ENCODE results near the gene TMEM270.

The TMEM270 gene

DNA sequence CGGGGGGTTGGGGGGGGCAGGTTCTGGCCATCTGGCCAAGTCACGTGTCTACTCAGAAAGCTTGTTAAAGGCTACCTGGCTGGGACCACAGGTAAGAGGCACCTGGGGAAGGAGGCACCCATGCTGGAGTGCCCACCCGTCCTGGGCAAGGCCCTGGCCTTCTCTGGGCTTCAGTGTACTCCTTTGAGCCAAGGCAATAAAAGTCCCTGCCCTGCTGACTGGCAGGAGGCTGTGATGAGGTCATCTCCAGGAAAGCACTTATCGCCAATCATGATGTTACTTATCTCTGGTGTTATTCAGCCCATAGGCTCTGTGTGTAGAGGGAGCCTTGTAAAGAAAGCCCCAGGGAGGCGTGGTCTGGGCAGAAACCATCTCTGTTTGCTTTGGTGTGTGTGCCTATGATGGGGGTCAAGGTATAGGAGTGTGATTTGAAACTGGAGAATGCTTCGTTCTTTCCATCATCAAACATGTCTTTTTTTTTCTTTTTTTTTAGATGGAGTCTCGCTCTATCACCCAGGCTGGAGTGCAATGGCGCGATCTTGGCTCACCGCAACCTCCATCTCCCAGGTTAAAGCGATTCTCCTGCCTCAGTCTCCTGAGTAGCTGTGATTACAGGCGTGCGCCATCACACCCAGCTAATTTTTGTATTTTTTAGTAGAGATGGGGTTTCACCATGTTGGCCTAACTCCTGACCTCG, 32.7 kb upstream of the TMEM270 start:
- TF ChIP-seq PKNOX1 (IDR thresholded peaks at IDR 0.05) (peak; percentile 92), FOXA1 (IDR thresholded peaks at IDR 0.05) (no peak)
- POLR2A ChIA-PET = interaction anchor here (1.2 to 1.3 kb wide), 2 partner anchors 14 to 22 kb away, joined by 3 read pairs; partner anchors contain the start of gene METTL27
- DNase-seq (ENCODE audit: extremely low spot score) = peak; percentile 59
- CTCF ChIA-PET = interaction anchor here (1.2 kb wide), 1 partner anchor 17 kb away, joined by 4 read pairs; no protein-coding TSS in a partner anchor

DNA sequence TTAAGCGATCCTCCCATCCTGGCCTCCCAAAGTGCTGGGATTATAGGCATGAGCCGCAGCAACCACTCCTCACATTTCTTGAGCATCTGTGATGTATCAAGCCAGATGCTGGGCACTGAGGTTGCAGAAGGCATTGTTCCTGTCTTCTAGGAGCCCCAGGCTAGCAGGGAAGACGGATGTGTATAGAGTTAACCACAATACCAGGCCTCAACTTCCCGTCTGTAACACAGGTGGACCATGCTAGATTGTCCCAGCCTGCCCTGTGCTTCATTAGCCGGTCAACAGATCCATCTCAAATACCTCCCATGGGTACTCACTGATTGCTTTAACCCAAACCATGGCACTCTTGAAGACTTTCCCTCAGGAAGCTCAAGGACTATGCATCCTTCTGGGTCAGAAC, 32.0 kb upstream of the TMEM270 start:
- no peak for DNase-seq (ENCODE audit: extremely low spot score)
- ChIA-PET CTCF (interaction anchor here (0.6 to 1.2 kb wide), 3 partner anchors 11 to 223 kb away, joined by 3 to 4 read pairs (median 3); partner anchors contain the start of gene METTL27), POLR2A (interaction anchor here (0.6 to 1.3 kb wide), 3 partner anchors 11 to 15 kb away, joined by 3 to 6 read pairs (median 3); partner anchors contain the start of gene METTL27)
- TF ChIP-seq BHLHE40 (IDR thresholded peaks at IDR 0.05; ENCODE audit: borderline replicate concordance) (no peak), FOXK2 (IDR thresholded peaks at IDR 0.05) (no peak), HDGF (IDR thresholded peaks at IDR 0.05; ENCODE audit: borderline replicate concordance) (no peak), L3MBTL2 (conservative IDR thresholded peaks at IDR 0.05) (no peak), TARDBP (IDR thresholded peaks at IDR 0.05) (no peak), SP1 (IDR thresholded peaks at IDR 0.05) (no peak), CTBP1 (IDR thresholded peaks at IDR 0.05; ENCODE audit: borderline replicate concordance) (no peak), ELF4 (IDR thresholded peaks at IDR 0.05) (no peak), NFRKB (IDR thresholded peaks at IDR 0.05) (no peak), PKNOX1 (IDR thresholded peaks at IDR 0.05) (no peak), ARNT (IDR thresholded peaks at IDR 0.05) (no peak)

DNA sequence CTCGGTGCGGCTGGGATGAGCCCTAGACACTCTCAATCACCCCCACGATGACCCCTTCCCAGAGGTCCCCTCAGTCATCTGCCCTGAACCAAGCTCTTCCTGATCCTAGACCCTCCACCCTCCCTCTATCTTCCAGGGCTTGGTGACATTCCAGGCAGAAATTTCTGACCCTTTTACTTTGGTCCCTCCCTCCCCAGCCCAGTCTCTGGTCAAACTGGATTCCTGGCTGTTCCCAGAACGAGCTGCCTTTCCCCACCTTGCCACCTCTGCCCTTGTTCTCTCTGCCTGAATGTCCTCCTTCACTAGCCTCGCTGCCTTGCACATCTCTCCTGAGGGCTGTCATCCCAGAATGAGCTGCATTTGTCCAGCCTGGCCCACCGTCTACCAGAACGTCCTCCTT, 31.5 kb upstream of the TMEM270 start:
- CTCF ChIA-PET = interaction anchor here (1.1 to 1.2 kb wide), 2 partner anchors 11 to 13 kb away, joined by 3 to 4 read pairs; partner anchors contain the start of gene METTL27
- POLR2A ChIA-PET = interaction anchor here (0.6 to 1.3 kb wide), 3 partner anchors 11 to 14 kb away, joined by 3 to 6 read pairs (median 3); partner anchors contain the start of gene METTL27
- TF ChIP-seq SUZ12 (IDR thresholded peaks at IDR 0.05) (no peak), NFRKB (IDR thresholded peaks at IDR 0.05) (no peak), HDGF (IDR thresholded peaks at IDR 0.05; ENCODE audit: borderline replicate concordance) (no peak), PKNOX1 (IDR thresholded peaks at IDR 0.05) (no peak), FOXA1 (IDR thresholded peaks at IDR 0.05) (no peak), ZNF384 (IDR thresholded peaks at IDR 0.05) (no peak), BHLHE40 (IDR thresholded peaks at IDR 0.05; ENCODE audit: borderline replicate concordance) (no peak), LEF1 (IDR thresholded peaks at IDR 0.05; ENCODE audit: borderline replicate concordance) (no peak), L3MBTL2 (conservative IDR thresholded peaks at IDR 0.05) (no peak), SP1 (IDR thresholded peaks at IDR 0.05) (no peak), ELF4 (IDR thresholded peaks at IDR 0.05) (no peak), TARDBP (IDR thresholded peaks at IDR 0.05) (no peak), ARNT (IDR thresholded peaks at IDR 0.05) (no peak), FOXK2 (IDR thresholded peaks at IDR 0.05) (no peak), FOXM1 (IDR thresholded peaks at IDR 0.05; ENCODE audit: borderline replicate concordance) (no peak), CTBP1 (IDR thresholded peaks at IDR 0.05; ENCODE audit: borderline replicate concordance) (no peak)
- no peak for DNase-seq (ENCODE audit: extremely low spot score)

DNA sequence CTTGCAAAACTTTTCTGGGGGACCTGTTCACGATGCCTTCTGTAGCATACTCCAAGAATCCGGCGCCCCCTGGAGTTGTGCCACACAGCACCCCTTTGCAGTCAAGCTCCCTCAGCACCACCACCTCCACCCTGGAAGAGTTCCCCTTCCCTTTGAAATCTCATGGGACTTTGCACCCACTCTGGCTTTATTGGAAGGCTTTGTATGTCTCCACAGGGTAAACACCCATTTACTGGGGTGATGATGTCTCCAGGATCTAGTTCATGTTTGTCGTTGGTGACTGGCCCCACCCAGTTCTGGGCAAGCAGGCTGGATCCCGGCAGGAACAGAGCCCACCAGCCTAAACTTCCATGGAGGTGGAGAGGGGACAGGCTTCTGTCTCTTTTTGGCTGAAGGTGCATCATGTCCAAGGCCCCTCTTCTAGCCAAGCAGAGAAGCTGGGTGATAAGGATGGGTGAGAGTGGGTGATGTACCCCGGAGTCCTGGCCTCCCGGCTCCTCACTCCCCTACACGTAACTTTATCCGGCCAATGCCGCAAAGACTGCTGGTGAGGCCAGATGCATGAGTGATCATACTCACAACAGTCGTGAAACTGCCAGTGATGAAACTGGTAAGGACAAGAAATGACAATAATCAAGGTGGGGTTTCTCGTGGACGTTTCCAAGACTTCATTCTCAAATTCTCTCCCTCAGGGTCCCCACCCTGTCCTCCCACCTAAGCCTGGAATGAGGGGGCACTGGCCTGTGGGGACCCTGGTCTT, 30.9 kb upstream of the TMEM270 start:
- ChIA-PET POLR2A (interaction anchor here (0.6 to 1.3 kb wide), 3 partner anchors 10 to 13 kb away, joined by 3 to 6 read pairs (median 3); partner anchors contain the start of gene METTL27), CTCF (interaction anchor here (0.7 to 1.2 kb wide), 3 partner anchors 10 to 135 kb away, joined by 3 to 4 read pairs (median 3); partner anchors contain the start of gene METTL27)
- TF ChIP-seq ARNT (IDR thresholded peaks at IDR 0.05) (no peak), ELF4 (IDR thresholded peaks at IDR 0.05) (no peak), ZNF384 (IDR thresholded peaks at IDR 0.05) (no peak), TARDBP (IDR thresholded peaks at IDR 0.05) (no peak), HDGF (IDR thresholded peaks at IDR 0.05; ENCODE audit: borderline replicate concordance) (no peak), LEF1 (IDR thresholded peaks at IDR 0.05; ENCODE audit: borderline replicate concordance) (no peak), NFRKB (IDR thresholded peaks at IDR 0.05) (no peak), FOXA1 (IDR thresholded peaks at IDR 0.05) (no peak), L3MBTL2 (conservative IDR thresholded peaks at IDR 0.05) (no peak)
- no peak for DNase-seq (ENCODE audit: extremely low spot score)

DNA sequence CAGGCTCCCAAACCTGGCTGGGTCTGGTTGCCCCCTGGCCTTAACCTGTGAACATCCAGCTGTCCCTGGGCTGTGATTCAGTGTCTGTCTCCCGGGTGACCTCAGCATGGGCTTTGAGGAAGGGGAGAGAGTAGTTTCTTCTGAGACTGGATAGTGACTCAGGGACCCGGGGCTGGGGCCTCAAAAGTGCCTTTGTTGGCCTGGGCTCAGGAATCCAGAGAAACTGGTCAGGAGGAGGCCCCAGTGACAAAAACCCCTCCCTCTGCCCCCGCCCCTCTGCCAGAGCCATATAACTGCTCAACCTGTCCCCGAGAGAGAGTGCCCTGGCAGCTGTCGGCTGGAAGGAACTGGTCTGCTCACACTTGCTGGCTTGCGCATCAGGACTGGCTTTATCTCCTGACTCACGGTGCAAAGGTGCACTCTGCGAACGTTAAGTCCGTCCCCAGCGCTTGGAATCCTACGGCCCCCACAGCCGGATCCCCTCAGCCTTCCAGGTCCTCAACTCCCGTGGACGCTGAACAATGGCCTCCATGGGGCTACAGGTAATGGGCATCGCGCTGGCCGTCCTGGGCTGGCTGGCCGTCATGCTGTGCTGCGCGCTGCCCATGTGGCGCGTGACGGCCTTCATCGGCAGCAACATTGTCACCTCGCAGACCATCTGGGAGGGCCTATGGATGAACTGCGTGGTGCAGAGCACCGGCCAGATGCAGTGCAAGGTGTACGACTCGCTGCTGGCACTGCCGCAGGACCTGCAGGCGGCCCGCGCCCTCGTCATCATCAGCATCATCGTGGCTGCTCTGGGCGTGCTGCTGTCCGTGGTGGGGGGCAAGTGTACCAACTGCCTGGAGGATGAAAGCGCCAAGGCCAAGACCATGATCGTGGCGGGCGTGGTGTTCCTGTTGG, 30.0 kb upstream of the TMEM270 start, which contains the start of gene CLDN4:
CLDN4 (plus strand) TSS at position 316 of the 903 bp plus-strand sequence; CDS start at position 522, 206 bp downstream.
- TF ChIP-seq BHLHE40 (IDR thresholded peaks at IDR 0.05; ENCODE audit: borderline replicate concordance) (no peak), SP1 (IDR thresholded peaks at IDR 0.05) (no peak), ELF4 (IDR thresholded peaks at IDR 0.05) (no peak), CTBP1 (IDR thresholded peaks at IDR 0.05; ENCODE audit: borderline replicate concordance) (no peak), PKNOX1 (IDR thresholded peaks at IDR 0.05) (no peak), L3MBTL2 (conservative IDR thresholded peaks at IDR 0.05) (no peak), LEF1 (IDR thresholded peaks at IDR 0.05; ENCODE audit: borderline replicate concordance) (no peak), SUZ12 (IDR thresholded peaks at IDR 0.05) (no peak), ZNF384 (IDR thresholded peaks at IDR 0.05) (no peak)
- DNase-seq (ENCODE audit: extremely low spot score) = no peak
- ChIA-PET CTCF (interaction anchor here (0.7 kb wide), 1 partner anchor 134 kb away, joined by 3 read pairs; no protein-coding TSS in a partner anchor), POLR2A (no interaction called here)

All from HEK293T (cell line).